GM23338 (cell line): ENCODE measurements around the gene CHRDL2. TPM values are rescaled to one million over a fixed set of nuclear protein-coding genes. Genes with fewer than 3 reads are reported as not detected.

Experiments used
- ATAC-seq: fragments of 200-7000 bp; cut with Tn5 transposase; 3 replicates; pipeline ENCODE4 v1.9.1; 2020
- DNase-seq: peaks from one replicate; pipeline ENCODE4 v3.0.0-alpha.2; 2015; ENCODE audit warnings: low spot score
- H2AFZ ChIP-seq: fragments of 200-600 bp; sonication (generic); 2 replicates; pipeline ENCODE4 v1.8.0; 2016; ENCODE audit warnings: antibody characterized with exemption, mild to moderate bottlenecking, moderate library complexity
- H3F3A ChIP-seq: fragments of 200-600 bp; sonication (generic); replicated peaks from 2 replicates; pipeline ENCODE4 v1.8.0; 2017; ENCODE audit warnings: antibody characterized with exemption, mixed run types, low read depth
- H3K27ac ChIP-seq: fragments of 200-600 bp; sonication (generic); 2 replicates; pipeline ENCODE4 v1.6.1; 2016; ENCODE audit warnings: low read depth
- H3K27me3 ChIP-seq: fragments of 200-600 bp; sonication (generic); 2 replicates; pipeline ENCODE4 v1.8.0; 2016; ENCODE audit warnings: mild to moderate bottlenecking, mixed run types, moderate library complexity; ENCODE audit not compliant: insufficient read depth
- H3K36me3 ChIP-seq: fragments of 200-600 bp; sonication (generic); 2 replicates; pipeline ENCODE4 v1.8.0; 2016; ENCODE audit warnings: mild to moderate bottlenecking; ENCODE audit not compliant: insufficient read depth
- H3K4me1 ChIP-seq: fragments of 200-600 bp; sonication (generic); 2 replicates; pipeline ENCODE4 v1.8.0; 2016; ENCODE audit warnings: mild to moderate bottlenecking, moderate library complexity; ENCODE audit not compliant: insufficient read depth
- H3K4me2 ChIP-seq: fragments of 200-600 bp; sonication (generic); 2 replicates; pipeline ENCODE4 v1.7.1; 2017; ENCODE audit warnings: mixed run types
- H3K4me3 ChIP-seq: fragments of 200-600 bp; sonication (generic); 2 replicates; pipeline ENCODE4 v1.6.1; 2016; ENCODE audit warnings: mixed run types
- H3K79me2 ChIP-seq: fragments of 200-600 bp; sonication (generic); replicated peaks from 2 replicates; pipeline ENCODE4 v1.8.0; 2017; ENCODE audit warnings: mild to moderate bottlenecking; ENCODE audit not compliant: insufficient read depth
- H3K9me2 ChIP-seq: fragments of 200-600 bp; sonication (generic); 2 replicates; pipeline ENCODE4 v1.8.0; 2017; ENCODE audit not compliant: insufficient read depth
- H4K20me1 ChIP-seq: fragments of 200-600 bp; sonication (generic); replicated peaks from 2 replicates; pipeline ENCODE4 v1.8.0; 2017; ENCODE audit warnings: mild to moderate bottlenecking; ENCODE audit not compliant: insufficient read depth
- H3K27ac Mint-ChIP-seq: 2 replicates; pipeline ENCODE4 v1.8.0; 2020; ENCODE audit warnings: inconsistent platforms, mild to moderate bottlenecking, moderate library complexity, mixed read lengths
- H3K27me3 Mint-ChIP-seq: 3 replicates; pipeline ENCODE4 v1.8.0; 2022; ENCODE audit warnings: low read depth, mild to moderate bottlenecking, moderate library complexity, mixed read lengths, inconsistent platforms; ENCODE audit not compliant: insufficient read depth, poor library complexity
- H3K36me3 Mint-ChIP-seq: 3 replicates; pipeline ENCODE4 v1.8.0; 2021; ENCODE audit warnings: low read depth, mild to moderate bottlenecking, inconsistent platforms, moderate library complexity, mixed read lengths
- H3K4me1 Mint-ChIP-seq: 3 replicates; pipeline ENCODE4 v1.8.0; 2020; ENCODE audit warnings: mild to moderate bottlenecking, inconsistent platforms, mixed read lengths
- H3K4me3 Mint-ChIP-seq: 3 replicates; pipeline ENCODE4 v1.8.0; 2021; ENCODE audit warnings: moderate library complexity, mild to moderate bottlenecking, inconsistent platforms, mixed read lengths
- H3K9me3 Mint-ChIP-seq: 3 replicates; pipeline ENCODE4 v1.8.0; 2020; ENCODE audit warnings: moderate library complexity, mild to moderate bottlenecking, inconsistent platforms, mixed read lengths
- CREB1 ChIP-seq: fragments of 250-450 bp; sonication (Bioruptor Pico); IDR thresholded peaks from 2 replicates; pipeline ENCODE4 v1.5.0; 2020; ENCODE audit warnings: low read depth, mild to moderate bottlenecking, moderate library complexity
- EZH2phosphoT487 ChIP-seq: fragments of 200-600 bp; sonication (generic); IDR thresholded peaks from one replicate; pipeline ENCODE4 v1.8.1; 2018; ENCODE audit warnings: antibody characterized with exemption; ENCODE audit not compliant: unreplicated experiment
- JUNB ChIP-seq: IDR thresholded peaks from one replicate; pipeline ENCODE4 v1.6.1; 2016; ENCODE audit warnings: antibody characterized with exemption; ENCODE audit not compliant: unreplicated experiment
- POLR2AphosphoS5 ChIP-seq: IDR thresholded peaks from 2 replicates; pipeline ENCODE4 v1.6.1; 2016; ENCODE audit warnings: antibody characterized with exemption, low read depth
- ZNF331 ChIP-seq: fragments of 250-450 bp; sonication (Bioruptor Pico); IDR thresholded peaks from 2 replicates; pipeline ENCODE4 v1.5.0; 2020; ENCODE audit warnings: low read depth, mild to moderate bottlenecking, moderate library complexity
- polyA plus RNA-seq: library from polyadenylated mRNA; unstranded; fragments of >200 nt; fragmentation: Nextera tagmentation; extraction: Ambion mirVana; gene quantifications from 2 replicates; pipeline ENCODE4 v1.2.1, GENCODE V29; 2016
- total RNA-seq: library from RNA; depleted of rRNA; stranded (reverse); fragments of >200 nt; shearing (Covaris generic); gene quantifications from 2 replicates; pipeline ENCODE4 v1.2.3, GENCODE V29; 2014
- TF ChIP-seq, protein P1 (sequence below): IDR thresholded peaks from 2 replicates; pipeline ENCODE4 v1.6.1; 2016; ENCODE audit warnings: antibody characterized with exemption
- TF ChIP-seq, protein P2 (sequence below), 2 experiments: fragments of 200-600 bp in 1 of 2; sonication (generic) in 1 of 2; conservative IDR thresholded peaks; 2 replicates each; pipeline versions ENCODE4 v1.5.1 to v1.6.1; 2016 to 2017; ENCODE audit warnings: antibody characterized with exemption in 2 of 2, low read depth in 2 of 2, mild to moderate bottlenecking in 2 of 2, moderate library complexity in 1 of 2
- TF ChIP-seq, protein P3 (sequence below): IDR thresholded peaks from one replicate; pipeline ENCODE4 v1.6.1; 2018; ENCODE audit warnings: antibody characterized with exemption; ENCODE audit not compliant: unreplicated experiment

Gene CHRDL2
- total and polyA plus RNA-seq, 2 experiments from 2014 or later = 0.21 TPM; not detected in 1

DNA sequence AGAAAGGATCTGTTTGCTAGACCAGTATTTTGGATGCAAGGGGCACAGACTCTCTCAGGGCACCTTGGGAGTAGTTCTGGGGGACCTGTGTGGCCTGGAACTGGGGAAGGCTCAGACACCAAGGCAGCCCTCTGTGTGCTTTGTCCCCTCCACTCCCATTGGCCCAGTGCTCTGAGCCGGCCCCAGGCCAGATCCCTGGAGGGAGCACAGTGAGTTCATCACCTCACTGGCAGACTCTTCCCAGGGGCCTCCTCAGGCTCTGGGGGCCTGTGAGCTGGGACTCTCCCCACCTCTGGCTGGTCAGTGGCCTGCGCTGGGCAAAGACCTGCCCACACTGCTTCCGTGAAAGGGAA, 51.7 kb downstream of the CHRDL2 start:
- H3K9me2 ChIP-seq = no peaks in the 10 kb centered on the region
- no peak overlapping the region for H2AFZ ChIP-seq
- H3K27me3 ChIP-seq = peaks cover 11% of the 10 kb centered on the region
- no peaks in the 10 kb centered on the region for H3F3A ChIP-seq
- DNase-seq = no peak
- no peak overlapping the region for H3K27ac Mint-ChIP-seq
- no peak overlapping the region for H3K27ac ChIP-seq
- no peak for ATAC-seq
- no peaks in the 10 kb centered on the region for H3K4me1 ChIP-seq
- peaks cover 6% of the 10 kb centered on the region; the same call in 2 of the 3 replicates for H3K4me1 Mint-ChIP-seq
- no peaks in the 10 kb centered on the region for H3K79me2 ChIP-seq
- TF ChIP-seq JUNB = no peak
- no peak for TF ChIP-seq ZNF331
- no peak for TF ChIP-seq EZH2phosphoT487
- TF ChIP-seq, protein P1, sequence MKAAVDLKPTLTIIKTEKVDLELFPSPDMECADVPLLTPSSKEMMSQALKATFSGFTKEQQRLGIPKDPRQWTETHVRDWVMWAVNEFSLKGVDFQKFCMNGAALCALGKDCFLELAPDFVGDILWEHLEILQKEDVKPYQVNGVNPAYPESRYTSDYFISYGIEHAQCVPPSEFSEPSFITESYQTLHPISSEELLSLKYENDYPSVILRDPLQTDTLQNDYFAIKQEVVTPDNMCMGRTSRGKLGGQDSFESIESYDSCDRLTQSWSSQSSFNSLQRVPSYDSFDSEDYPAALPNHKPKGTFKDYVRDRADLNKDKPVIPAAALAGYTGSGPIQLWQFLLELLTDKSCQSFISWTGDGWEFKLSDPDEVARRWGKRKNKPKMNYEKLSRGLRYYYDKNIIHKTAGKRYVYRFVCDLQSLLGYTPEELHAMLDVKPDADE = no peak
- TF ChIP-seq, protein P2, sequence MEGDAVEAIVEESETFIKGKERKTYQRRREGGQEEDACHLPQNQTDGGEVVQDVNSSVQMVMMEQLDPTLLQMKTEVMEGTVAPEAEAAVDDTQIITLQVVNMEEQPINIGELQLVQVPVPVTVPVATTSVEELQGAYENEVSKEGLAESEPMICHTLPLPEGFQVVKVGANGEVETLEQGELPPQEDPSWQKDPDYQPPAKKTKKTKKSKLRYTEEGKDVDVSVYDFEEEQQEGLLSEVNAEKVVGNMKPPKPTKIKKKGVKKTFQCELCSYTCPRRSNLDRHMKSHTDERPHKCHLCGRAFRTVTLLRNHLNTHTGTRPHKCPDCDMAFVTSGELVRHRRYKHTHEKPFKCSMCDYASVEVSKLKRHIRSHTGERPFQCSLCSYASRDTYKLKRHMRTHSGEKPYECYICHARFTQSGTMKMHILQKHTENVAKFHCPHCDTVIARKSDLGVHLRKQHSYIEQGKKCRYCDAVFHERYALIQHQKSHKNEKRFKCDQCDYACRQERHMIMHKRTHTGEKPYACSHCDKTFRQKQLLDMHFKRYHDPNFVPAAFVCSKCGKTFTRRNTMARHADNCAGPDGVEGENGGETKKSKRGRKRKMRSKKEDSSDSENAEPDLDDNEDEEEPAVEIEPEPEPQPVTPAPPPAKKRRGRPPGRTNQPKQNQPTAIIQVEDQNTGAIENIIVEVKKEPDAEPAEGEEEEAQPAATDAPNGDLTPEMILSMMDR (conservative IDR thresholded peaks at IDR 0.05; ENCODE audit: low read depth in 2 of 2) = no peak
- no peak for TF ChIP-seq CREB1
- no peak for TF ChIP-seq POLR2AphosphoS5
- H3K9me3 Mint-ChIP-seq = no peaks in the 10 kb centered on the region; the same call in 2 of the 3 replicates
- H3K36me3 ChIP-seq = no peaks in the 10 kb centered on the region
- H4K20me1 ChIP-seq = no peaks in the 10 kb centered on the region
- H3K4me3 ChIP-seq = no peak overlapping the region
- no peak overlapping the region for H3K4me3 Mint-ChIP-seq
- H3K27me3 Mint-ChIP-seq = peaks cover 12% of the 10 kb centered on the region
- peaks cover 3% of the 10 kb centered on the region; the same call in 2 of the 3 replicates for H3K36me3 Mint-ChIP-seq
- no peak overlapping the region for H3K4me2 ChIP-seq

DNA sequence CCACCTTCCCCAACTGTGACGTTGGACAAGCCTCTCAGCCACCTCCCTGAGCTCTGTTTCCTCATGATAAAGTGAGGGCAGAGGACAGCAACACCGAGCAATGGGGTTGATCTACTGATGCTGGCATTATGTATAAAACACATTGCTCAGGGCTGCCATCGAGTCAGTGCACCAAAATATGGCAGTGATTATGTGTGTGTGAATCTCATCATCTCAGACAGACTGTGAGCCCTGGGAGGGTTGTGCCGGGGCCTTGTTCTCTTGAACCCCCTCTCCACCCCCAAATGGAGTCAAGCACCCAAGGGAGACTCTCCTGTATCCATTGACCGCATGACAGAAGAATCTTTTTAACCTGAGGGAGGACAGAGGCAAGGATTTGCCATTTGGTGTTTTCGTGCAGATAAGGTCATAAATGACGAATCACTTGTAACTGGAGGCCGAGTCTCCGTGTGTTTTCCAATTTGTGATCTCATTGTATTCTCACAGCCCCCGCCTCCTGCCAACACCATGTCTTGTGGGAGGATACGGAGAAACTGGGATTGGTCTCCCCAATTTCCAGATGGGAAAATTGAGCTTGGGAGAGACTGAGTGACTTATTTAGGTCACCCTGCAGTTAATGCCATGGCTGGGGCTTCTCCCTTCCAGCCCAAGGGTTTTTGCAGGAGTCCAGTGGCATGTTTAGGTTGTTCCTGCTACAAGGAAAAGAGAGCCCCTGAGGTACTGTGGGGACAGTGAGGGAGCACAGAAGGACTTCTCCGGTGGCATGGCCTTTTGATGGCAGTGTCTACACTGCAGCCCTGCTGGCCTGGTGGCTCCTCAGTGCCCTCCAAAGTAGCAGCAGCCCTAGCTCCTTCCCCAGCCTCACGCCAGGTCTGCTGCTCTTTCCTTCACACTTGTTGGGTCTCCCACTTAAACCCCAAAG, 52.4 kb downstream of the CHRDL2 start:
- no peak for ATAC-seq
- peaks cover 4% of the 10 kb centered on the region; the same call in 2 of the 3 replicates for H3K36me3 Mint-ChIP-seq
- DNase-seq = no peak
- Histone ChIP-seq H3K9me2 (no peaks in the 10 kb centered on the region), H3K79me2 (no peaks in the 10 kb centered on the region), H3K4me2 (no peak overlapping the region), H3K4me1 (no peaks in the 10 kb centered on the region), H4K20me1 (no peaks in the 10 kb centered on the region), H3F3A (no peaks in the 10 kb centered on the region), H3K27ac (no peak overlapping the region), H3K36me3 (no peaks in the 10 kb centered on the region), H2AFZ (no peak overlapping the region), H3K27me3 (peaks cover 9% of the 10 kb centered on the region), H3K4me3 (no peak overlapping the region)
- H3K4me3 Mint-ChIP-seq = no peak overlapping the region
- H3K9me3 Mint-ChIP-seq = peaks cover under 1% of the 10 kb centered on the region; the same call in 1 of the 3 replicates
- peaks cover 6% of the 10 kb centered on the region for H3K27me3 Mint-ChIP-seq
- peaks cover 2% of the 10 kb centered on the region; the same call in 2 of the 3 replicates for H3K4me1 Mint-ChIP-seq
- TF ChIP-seq, protein P3, sequence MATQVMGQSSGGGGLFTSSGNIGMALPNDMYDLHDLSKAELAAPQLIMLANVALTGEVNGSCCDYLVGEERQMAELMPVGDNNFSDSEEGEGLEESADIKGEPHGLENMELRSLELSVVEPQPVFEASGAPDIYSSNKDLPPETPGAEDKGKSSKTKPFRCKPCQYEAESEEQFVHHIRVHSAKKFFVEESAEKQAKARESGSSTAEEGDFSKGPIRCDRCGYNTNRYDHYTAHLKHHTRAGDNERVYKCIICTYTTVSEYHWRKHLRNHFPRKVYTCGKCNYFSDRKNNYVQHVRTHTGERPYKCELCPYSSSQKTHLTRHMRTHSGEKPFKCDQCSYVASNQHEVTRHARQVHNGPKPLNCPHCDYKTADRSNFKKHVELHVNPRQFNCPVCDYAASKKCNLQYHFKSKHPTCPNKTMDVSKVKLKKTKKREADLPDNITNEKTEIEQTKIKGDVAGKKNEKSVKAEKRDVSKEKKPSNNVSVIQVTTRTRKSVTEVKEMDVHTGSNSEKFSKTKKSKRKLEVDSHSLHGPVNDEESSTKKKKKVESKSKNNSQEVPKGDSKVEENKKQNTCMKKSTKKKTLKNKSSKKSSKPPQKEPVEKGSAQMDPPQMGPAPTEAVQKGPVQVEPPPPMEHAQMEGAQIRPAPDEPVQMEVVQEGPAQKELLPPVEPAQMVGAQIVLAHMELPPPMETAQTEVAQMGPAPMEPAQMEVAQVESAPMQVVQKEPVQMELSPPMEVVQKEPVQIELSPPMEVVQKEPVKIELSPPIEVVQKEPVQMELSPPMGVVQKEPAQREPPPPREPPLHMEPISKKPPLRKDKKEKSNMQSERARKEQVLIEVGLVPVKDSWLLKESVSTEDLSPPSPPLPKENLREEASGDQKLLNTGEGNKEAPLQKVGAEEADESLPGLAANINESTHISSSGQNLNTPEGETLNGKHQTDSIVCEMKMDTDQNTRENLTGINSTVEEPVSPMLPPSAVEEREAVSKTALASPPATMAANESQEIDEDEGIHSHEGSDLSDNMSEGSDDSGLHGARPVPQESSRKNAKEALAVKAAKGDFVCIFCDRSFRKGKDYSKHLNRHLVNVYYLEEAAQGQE = no peak
- no peak overlapping the region for H3K27ac Mint-ChIP-seq
